Astrocyte (in vitro differentiated cells and primary cell): ENCODE results near the gene CPNE2.

Source experiments
- EZH2 ChIP-seq: IDR thresholded peaks from 2 replicates; pipeline ENCODE4 v1.6.1; 2012; ENCODE audit warnings: mild to moderate bottlenecking, low read length, inconsistent platforms; ENCODE audit not compliant: insufficient read depth
- TF ChIP-seq, protein P1 (sequence below): IDR thresholded peaks from 2 replicates; pipeline ENCODE4 v1.5.1; 2011; ENCODE audit warnings: low read depth, mild to moderate bottlenecking, inconsistent platforms, low read length, moderate library complexity; ENCODE audit not compliant: insufficient read depth

GRCh38 chr16:57184113-57184512 is 91.7 kb downstream of the CPNE2 start:
- TF ChIP-seq, protein P1, sequence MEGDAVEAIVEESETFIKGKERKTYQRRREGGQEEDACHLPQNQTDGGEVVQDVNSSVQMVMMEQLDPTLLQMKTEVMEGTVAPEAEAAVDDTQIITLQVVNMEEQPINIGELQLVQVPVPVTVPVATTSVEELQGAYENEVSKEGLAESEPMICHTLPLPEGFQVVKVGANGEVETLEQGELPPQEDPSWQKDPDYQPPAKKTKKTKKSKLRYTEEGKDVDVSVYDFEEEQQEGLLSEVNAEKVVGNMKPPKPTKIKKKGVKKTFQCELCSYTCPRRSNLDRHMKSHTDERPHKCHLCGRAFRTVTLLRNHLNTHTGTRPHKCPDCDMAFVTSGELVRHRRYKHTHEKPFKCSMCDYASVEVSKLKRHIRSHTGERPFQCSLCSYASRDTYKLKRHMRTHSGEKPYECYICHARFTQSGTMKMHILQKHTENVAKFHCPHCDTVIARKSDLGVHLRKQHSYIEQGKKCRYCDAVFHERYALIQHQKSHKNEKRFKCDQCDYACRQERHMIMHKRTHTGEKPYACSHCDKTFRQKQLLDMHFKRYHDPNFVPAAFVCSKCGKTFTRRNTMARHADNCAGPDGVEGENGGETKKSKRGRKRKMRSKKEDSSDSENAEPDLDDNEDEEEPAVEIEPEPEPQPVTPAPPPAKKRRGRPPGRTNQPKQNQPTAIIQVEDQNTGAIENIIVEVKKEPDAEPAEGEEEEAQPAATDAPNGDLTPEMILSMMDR, result no peak
- TF ChIP-seq EZH2, result no peak
